GM18502 (cell line): ENCODE results near the gene LYPD3.
"Not testable (repeated sequence)": the region's sequence is repeated elsewhere in the genome, so short reads cannot be mapped to it uniquely, and the experiment has no call there.

ENCODE experiments used
- ATAC-seq: cut with Tn5 transposase; IDR thresholded peaks from one replicate; pipeline ENCODE4 v1.9.1; 2021; ENCODE audit warnings: mild to moderate bottlenecking; ENCODE audit not compliant: unreplicated experiment, poor library complexity

LYPD3 gene

GRCh38 chr19:43438291-43439031 is 26.9 kb downstream of the LYPD3 start:
- no peak for ATAC-seq

- ATAC-seq = no peak
Measured at GRCh38 chr19:43437712-43438111, 27.7 kb downstream of the LYPD3 start.

GRCh38 chr19:43437284-43437683 is 28.1 kb downstream of the LYPD3 start:
- not testable (repeated sequence) for ATAC-seq

GRCh38 chr19:43435775-43436174 is 29.6 kb downstream of the LYPD3 start:
- no peak for ATAC-seq

- no peak for ATAC-seq
Measured at GRCh38 chr19:43433689-43434088, 31.7 kb downstream of the LYPD3 start.

- no peak for ATAC-seq
Measured at GRCh38 chr19:43433358-43433673, 32.1 kb downstream of the LYPD3 start.

GRCh38 chr19:43430976-43431375 is 34.4 kb downstream of the LYPD3 start:
- no peak for ATAC-seq

GRCh38 chr19:43430142-43430710 is 35.2 kb downstream of the LYPD3 start:
- ATAC-seq = no peak

- no peak for ATAC-seq
Measured at GRCh38 chr19:43429395-43429794, 36.0 kb downstream of the LYPD3 start.

- no peak for ATAC-seq
Measured at GRCh38 chr19:43425567-43426392, 39.6 kb downstream of the LYPD3 start.

- ATAC-seq = no peak
Measured at GRCh38 chr19:43423779-43424178, 41.6 kb downstream of the LYPD3 start.

- no peak for ATAC-seq
Measured at GRCh38 chr19:43422689-43423066, 42.7 kb downstream of the LYPD3 start.

GRCh38 chr19:43422000-43422688 is 43.3 kb downstream of the LYPD3 start:
- ATAC-seq = no peak

- ATAC-seq = no peak
Measured at GRCh38 chr19:43420954-43421353, 44.5 kb downstream of the LYPD3 start.

GRCh38 chr19:43416951-43417623 is 48.3 kb downstream of the LYPD3 start:
- no peak for ATAC-seq

- ATAC-seq = no peak
Measured at GRCh38 chr19:43414554-43414953, 50.9 kb downstream of the LYPD3 start, which contains the start of gene TEX101. Gene TEX101, plus strand, starts transcription at chr19:43414890. Its CDS starts 1,030 bp downstream, at chr19:43415920.

GRCh38 chr19:43412441-43412840 is 53.0 kb downstream of the LYPD3 start:
- ATAC-seq = no peak
